ENCODE results near the gene SMU1.

DNA sequence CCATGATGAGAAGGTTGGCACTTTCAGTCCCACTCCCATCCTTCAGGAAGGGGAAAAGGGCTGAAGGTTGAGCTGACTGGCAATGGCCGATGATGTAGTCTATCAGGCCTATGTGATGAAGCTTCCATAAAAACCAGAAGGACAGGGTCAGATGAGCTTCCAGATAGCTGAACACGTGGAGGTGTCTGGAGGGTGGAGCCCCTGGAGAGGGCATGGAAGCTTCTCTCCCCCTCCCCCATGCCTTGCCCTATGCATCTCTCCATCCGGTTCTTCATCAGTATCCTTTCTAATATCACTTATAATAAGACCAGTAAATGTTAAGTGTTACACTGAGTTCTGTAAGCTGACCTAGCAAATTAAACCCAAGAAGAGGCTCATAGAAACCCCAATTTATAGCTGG, 32.6 kb upstream of the SMU1 start:
- TF ChIP-seq, protein P1, sequence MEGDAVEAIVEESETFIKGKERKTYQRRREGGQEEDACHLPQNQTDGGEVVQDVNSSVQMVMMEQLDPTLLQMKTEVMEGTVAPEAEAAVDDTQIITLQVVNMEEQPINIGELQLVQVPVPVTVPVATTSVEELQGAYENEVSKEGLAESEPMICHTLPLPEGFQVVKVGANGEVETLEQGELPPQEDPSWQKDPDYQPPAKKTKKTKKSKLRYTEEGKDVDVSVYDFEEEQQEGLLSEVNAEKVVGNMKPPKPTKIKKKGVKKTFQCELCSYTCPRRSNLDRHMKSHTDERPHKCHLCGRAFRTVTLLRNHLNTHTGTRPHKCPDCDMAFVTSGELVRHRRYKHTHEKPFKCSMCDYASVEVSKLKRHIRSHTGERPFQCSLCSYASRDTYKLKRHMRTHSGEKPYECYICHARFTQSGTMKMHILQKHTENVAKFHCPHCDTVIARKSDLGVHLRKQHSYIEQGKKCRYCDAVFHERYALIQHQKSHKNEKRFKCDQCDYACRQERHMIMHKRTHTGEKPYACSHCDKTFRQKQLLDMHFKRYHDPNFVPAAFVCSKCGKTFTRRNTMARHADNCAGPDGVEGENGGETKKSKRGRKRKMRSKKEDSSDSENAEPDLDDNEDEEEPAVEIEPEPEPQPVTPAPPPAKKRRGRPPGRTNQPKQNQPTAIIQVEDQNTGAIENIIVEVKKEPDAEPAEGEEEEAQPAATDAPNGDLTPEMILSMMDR (conservative IDR thresholded peaks at IDR 0.05 in 1 of 2, IDR thresholded peaks at IDR 0.05 in 1 of 2; ENCODE audit: extremely low read depth in 1 of 2, insufficient read depth in 1 of 2, low read depth in 1 of 2, low read length in 2 of 2) = no peak
- no peak for TF ChIP-seq EZH2 (IDR thresholded peaks at IDR 0.05; ENCODE audit: borderline replicate concordance, low read length)

Data from mammary epithelial cell (primary cell).